HG02678 (cell line): ENCODE measurements around the gene EDN2.

ENCODE experiments used
- ATAC-seq: cut with Tn5 transposase; IDR thresholded peaks from one replicate; pipeline ENCODE4 v1.9.1; 2021; ENCODE audit warnings: mild to moderate bottlenecking, moderate library complexity; ENCODE audit not compliant: unreplicated experiment

Gene EDN2

GRCh38 chr1:41500378-41500777, 15.9 kb upstream of the EDN2 start:
- ATAC-seq, result no peak

DNA sequence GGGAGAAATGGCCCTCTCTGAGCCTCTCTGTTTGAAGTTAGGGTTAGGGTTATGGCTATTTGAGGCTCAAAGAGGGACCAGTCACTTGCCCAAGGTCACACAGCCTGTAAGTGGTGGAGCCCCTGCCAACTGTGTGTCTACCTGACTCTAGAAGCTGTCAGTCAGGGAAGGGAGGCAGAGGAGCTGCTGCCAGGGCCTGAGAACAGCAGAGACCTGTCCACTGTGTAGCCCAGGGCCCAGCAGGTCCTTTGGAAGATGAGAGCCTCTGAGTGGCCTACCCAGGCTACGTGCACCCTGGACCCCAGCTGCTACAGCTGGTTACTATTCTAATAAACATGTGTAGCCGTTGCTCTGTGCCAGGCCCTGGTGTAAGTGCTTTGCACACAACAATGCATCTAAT, 15.1 kb upstream of the EDN2 start:
- no peak for ATAC-seq

- no peak for ATAC-seq
These were observed 14.3 kb upstream of the EDN2 start for GRCh38 chr1:41498804-41499203.

DNA sequence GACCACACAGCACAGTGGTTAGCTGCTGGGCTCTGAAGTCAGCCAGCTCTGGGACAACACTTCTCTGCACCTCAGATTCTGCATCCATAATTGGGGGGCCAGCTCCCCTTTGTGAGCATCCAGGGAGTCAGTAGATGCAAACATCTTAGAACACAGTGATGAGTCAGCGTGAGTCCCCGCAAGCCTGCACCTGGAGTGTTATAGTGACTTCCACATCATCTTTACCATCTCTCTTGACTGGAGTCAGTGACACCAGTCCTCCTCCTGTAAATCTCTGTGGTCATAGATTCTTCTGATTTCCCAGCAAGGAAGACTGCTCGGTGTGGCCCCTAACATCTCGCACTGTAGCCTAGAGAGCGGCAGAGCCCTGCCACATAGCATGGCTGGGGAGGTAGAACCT, 13.9 kb upstream of the EDN2 start:
- no peak for ATAC-seq

DNA sequence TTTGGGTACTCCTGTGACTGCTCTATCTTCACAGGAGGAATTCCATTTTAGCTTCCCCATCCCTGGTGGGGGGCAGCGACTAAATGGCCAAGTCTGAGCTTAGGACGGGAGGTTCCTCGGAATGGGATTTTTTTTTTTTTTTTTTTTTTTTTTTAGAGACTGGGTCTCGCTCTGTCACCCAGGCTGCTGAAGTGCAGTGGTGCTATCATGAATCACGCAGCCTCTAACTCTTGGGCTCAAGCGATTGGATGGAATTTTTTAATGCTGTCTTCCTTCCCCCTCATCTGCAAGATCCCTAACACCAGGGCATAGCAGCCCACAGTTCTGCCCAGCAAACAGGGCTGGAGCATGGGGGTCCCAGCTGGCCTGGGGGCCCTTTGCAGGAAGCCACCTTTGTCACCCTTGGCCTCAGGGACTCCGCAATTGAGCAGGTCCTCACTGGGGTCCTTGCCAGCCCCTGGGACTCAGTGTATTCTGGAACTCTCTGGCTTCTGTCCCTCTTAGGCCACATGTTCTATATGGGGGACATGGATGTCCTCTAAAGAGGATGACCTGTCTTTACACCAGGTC, 13.1 kb upstream of the EDN2 start:
- ATAC-seq, result no peak

DNA sequence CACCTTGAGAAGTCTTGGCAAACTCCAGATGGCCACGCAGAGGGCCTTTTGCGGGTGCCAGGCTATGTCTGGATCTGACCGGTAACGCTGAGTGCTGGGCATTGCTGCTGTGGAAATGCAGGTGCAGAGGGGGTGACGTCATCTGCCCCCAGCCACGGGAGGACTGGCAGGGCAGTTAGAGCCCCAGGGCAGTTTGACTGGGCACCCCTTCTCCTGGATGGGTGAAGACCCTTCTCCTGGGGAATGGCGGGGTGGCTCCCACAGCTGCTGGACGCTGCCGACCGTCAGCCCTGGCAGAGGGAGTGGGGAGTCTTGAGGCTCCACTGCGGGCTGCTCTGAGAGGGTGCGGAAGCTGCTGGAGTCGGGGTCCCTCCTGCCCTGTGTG, 12.6 kb upstream of the EDN2 start:
- no peak for ATAC-seq

DNA sequence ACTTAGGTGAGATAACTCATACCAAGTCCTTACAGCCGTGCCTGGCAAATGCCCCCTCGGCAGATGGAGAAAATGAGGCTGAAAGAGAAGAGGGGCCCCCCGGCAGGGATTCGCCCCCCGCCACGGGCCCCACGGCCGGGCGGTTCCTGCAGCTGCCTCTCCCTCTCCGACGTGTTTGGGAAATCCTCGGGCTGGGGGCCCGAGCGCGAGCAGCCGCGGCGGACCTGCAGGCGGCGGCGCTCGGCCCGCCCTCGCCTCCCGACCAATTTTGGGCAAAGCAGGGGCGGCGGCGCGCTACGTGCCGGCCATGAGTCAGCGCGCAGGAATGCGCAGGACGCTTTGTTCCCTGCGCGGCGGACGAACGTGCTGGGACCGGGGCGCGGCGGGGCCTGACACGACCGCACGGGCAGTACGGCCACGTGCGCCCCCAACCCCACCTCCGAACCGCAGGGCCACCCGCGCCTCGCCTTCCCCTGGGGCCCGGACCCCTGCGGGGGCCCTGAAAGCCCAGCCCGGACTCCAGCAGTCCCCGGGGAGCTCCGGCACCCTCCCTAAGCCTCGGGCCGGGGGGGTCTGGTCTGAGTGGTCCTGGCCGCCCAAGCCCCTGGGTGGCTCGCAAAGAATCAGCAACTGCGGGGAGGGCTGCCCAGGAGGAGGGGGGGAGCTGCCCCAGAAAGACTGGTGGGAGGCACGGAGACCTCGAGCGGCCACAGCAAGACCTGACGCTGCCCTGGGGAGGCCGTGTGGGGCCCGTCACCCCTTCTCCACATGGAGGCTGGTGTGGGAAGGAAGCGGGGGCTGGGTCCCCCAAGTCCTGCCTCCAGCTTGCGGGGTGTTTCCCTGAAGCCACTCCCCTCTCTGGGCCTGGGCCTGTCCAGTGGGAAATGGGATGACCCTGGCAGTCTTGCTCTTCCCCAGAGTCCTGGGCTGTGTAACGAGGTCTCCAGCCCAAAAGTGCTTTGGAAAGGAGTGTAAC, 11.9 kb upstream of the EDN2 start:
- no peak for ATAC-seq

DNA sequence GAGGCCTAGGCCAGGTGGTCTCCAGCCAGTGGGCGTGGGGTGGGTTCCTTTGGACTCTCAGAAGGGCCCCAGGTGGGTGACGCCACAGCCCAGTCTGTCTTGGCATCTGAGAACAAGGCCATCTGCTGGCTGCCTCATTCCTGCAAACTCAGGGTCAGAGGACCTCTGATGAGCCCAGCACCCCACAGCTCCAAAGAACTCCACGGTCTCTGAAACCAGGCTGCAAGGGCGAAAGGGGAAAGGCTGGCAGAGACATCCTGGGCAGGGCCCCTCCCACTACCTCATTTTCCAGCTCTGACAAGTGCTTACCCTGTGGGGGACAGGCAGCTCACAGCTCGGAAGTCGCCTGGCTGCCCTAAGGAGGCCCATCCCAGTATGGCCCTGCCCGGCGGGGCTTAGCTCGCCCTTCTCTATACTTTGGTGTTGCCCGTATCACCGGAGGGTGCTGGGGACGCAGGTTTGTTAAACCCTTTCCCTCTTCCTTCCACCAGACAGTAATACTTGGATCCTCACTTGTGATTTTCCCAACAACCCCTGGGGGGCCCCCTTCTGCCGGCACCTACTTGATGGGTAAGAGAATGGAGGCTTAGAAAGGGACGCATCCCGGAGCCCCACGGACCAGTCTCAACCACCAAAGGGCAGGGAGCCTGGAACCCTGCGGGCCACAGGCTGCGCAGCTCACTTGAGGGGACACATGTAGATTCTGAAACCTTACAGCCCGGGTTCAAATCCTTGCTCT, 10.9 kb upstream of the EDN2 start:
- no peak for ATAC-seq

DNA sequence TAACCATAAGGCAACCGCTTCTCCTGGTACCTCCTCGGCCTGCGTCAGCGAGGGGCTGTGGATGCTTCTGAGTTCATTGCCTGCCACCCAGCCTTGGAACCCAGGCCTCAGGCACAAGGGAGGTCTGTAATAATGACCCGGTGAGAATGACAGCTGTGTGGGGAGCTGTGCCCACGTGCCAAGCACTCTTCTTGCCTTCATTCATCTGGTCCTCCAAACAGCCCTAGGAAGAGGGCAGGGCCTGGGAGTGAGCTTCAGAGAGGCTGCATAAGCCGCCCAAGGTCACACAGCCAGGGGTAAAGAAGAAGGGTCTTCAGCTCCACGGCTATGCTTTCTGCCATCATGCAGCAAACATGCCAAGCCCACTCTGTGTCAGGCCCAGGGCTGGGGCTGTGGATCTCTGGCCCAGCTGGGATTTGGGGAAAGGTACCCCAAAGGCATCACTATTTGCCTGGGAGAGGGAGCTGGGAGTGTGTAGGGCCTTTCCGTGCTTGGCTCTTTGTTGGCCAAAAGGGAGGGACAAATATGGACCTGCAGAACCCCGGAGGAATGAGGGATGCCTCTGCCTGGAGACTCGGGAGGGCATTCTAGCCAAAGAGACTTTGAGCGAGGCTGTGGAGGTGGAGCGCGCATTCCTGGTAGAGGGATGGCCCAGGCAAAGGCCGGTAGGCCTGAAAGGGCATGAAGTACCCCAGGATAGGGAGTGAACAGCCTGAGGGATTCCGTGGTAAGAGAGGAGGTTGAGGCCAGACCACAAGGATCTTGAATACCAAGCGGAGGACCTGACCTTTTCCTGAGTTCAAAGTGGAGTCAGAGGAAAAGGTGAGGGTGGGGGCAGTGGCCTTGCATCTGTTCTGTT, 10.1 kb upstream of the EDN2 start:
- no peak for ATAC-seq

DNA sequence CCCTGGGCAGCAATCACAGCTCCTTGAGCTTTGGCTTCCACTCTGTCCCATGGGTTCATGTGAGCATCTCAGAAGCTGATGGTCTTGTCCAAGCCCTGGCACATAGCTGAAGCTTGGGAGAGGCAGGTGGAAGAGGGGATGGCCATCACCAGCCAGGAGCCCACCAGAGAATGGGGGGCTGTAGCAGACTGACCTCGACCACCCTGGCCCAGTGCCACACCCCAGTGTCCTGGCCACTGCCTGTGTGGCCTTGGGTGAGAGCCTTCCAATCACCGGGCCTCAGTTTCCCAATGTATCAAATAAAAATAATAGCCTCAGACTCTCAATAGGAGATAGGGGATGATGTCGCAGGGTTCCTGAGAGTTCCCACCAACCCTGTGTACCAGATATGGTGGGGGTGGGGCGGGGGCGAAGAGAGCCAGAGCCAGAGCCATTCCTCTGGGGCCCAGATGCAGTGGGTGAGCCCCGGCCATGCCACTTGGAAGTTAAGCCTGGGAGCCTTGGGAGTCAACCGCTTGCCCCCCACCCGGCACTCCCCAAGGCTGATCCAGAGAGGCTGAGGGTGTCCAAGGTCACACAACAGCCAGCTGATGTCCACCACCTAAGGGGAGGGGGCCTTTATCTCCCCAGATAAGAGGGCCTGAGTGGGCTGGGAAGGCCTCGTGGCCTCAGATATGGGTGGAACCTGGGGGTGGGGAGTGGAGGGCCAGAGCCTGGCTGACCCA, 9.3 kb upstream of the EDN2 start:
- no peak for ATAC-seq

DNA sequence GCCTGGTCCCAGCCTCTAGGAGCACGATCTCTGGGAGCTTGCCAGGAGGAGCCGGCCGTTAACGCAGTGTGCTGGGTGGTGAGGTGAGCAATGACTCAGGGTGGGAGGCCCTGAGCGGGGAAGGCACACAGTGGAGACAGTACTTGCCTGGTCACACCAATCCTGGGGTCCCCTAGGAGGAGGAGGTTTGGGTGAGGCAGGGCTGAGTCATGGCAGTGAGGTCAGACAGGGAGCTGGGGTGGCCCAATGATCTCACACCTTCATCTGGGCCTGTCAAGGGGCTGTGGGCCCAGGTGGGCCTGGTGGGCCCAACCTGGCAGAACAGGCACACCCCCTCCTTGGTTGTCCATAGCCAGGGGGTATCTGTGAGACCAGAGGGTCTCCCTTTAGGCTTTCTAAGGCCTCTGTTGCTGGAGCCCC, 8.6 kb upstream of the EDN2 start:
- ATAC-seq, result no peak

DNA sequence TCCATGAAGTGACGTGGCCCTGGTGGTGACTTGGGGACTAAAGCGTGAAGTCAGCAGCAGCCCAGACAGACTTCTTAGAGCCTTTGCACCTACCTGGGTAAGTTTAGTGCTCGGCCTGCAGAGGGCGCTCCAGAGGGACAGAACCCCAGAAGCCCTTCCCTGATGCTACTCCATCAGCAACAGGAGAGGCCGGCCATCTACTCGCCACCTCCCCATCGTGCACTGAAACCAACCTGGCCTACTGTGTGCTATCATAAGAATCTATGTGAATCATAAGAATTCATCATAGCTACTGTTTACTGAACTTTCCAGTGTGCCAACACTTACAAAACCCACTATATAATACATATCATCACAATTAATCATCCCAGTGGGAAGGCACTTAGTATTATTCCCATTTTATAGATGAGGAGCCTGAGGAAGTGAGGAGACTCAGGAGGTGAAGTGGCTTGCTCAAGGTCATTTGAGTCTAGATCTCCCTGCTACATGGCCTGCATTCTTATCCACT, 7.9 kb upstream of the EDN2 start:
- ATAC-seq, result no peak

DNA sequence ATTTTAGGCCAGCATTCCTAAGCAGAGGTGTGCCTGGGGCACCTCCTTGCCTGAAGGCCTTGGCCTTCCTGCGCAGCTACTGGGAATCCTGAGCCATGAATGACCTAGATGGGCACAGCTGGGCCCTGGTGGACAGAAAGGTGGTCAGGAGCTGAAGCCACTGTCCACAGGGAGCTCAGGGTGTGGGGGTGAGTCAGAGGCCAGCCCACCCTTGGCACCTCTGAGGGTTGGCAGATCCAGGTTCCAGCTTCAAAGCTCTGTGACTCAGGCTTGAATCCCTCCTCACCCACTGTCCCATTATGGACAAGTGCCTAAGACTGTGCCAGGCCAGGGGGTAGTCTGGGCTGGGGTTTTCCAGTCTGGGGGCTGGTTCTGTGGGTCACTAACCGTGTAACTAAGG, 6.4 kb upstream of the EDN2 start:
- ATAC-seq, result no peak

DNA sequence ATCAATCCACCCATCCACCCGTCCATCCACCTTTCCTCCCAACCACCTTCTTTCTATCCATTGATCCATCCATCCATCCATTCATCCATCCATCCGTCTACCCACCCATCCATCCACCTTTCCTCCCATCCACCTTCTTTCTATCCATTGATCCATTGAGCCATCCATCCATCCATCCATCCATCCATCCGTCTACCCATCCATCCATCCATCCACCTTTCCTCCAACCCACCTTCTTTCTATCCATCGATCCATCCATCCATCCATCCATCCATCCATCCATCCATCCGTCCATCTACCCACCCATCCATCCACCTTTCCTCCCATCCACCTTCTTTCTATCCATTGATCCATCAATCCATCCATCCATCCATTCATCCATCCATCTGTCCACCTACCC, 5.1 kb upstream of the EDN2 start:
- no peak for ATAC-seq

DNA sequence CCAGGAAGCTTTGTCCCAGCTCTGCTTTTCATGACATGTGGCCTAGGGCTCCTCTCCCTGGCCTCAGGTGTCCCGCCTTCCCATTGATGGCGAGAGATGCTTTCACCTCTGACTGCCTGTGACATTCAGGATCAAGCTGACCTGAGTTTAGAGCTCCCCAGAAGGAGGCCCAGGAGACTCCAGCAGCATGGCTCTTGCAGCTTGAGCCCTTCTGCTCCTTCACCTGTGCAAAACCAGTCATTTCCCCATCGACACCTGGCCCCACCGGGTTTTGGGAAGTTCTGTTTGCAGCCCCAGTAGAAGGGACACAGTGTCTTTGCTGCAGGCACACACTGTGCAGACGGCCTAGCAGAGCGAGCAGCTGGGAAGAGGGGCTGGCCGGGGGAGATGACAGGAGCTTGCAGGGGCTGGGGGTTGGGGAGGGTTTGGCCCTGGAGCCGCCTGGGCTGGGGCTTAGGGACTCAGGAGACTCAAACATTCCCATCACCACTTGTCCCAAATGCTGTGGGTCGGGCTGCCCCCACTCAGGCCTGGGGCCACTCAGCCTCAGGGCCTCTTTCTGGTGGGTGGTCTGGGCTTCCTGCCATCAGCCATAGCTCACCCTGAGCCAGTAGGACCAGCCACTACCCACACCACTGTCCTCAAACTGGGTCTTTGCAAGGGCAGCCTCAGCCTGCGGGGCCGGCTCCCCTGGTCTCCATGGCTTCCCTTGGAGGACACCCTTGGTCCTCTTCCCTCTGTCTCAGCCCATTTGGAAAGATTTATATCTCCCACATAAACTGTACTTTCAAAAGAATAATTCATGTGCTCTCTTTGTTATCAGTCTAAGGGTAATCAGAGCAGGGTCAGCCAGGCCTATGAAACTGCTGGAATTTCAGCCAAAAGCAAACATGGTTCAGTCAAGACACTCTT, 3.8 kb upstream of the EDN2 start:
- ATAC-seq, result no peak

GRCh38 chr1:41487126-41488039, 2.9 kb upstream of the EDN2 start:
- ATAC-seq, result no peak

GRCh38 chr1:41486371-41487125, 2.1 kb upstream of the EDN2 start:
- no peak for ATAC-seq
